Measurements from ENCODE around the gene SURF1. TPM values are rescaled to one million over a fixed set of nuclear protein-coding genes. Genes with fewer than 3 reads are reported as not detected.

The SURF1 gene
- total and polyA plus RNA-seq, 10 of the 15 experiments (the other 5 are each of a cell fraction or from before 2014, with no cell fraction given), result 17.9 to 46.4 (median 29.6) TPM

GRCh38 chr9:133345596-133345995, 10.7 kb downstream of the SURF1 start:
- no peak overlapping the region for H3K4me3 ChIP-seq
- peaks cover 45% of the 10 kb centered on the region for H3K79me2 ChIP-seq (ENCODE audit: control insufficient read depth, insufficient read depth, low read length)
- H3K27me3 ChIP-seq (replicated peaks in 1 of 2; ENCODE audit: control insufficient read depth in 2 of 2, insufficient read depth in 2 of 2, low read length in 1 of 2), result no peaks in the 10 kb centered on the region
- no peak for FAIRE-seq
- H2AFZ ChIP-seq (ENCODE audit: control insufficient read depth, low read depth, low read length), result no peak overlapping the region
- ATAC-seq, result no peak
- in situ Hi-C loops (cut with MboI) (no loop called here), intact Hi-C loops (cut with micrococcal nuclease; ENCODE audit: unreplicated experiment) (loop anchor here (5.0 kb wide), 1 partner anchor 132 kb away; the partner anchor contains the start of gene SLC2A6)
- H3K9me3 ChIP-seq (replicated peaks; ENCODE audit: control insufficient read depth, insufficient read depth, low read length), result no peaks in the 10 kb centered on the region
- CTCF ChIA-PET, result interaction anchor here (0.9 kb wide), 1 partner anchor 12 kb away, joined by 3 read pairs; no protein-coding TSS in a partner anchor
- H3K9ac ChIP-seq (ENCODE audit: control insufficient read depth, insufficient read depth, low read length), result no peak overlapping the region
- BruUV-seq (replicated peaks), result no TSS peak
- peaks cover 23 to 29% of the 10 kb centered on the region in 2 experiments for H3K36me3 ChIP-seq (ENCODE audit: control insufficient read depth in 2 of 2, insufficient read depth in 2 of 2, low read length in 1 of 2)
- DNase-seq (ENCODE audit: low read depth, low spot score), result no peak
- no peak overlapping the region for H3K27ac ChIP-seq (ENCODE audit: control insufficient read depth, insufficient read depth)
- H3K4me2 ChIP-seq (ENCODE audit: control insufficient read depth, insufficient read depth), result 0 out of 2 replicates have a peak overlapping the region, but pooled peaks have one; percentile 82
- RAD21 ChIA-PET (ENCODE audit: unreplicated experiment), result no interaction called here
- POLR2A ChIA-PET, result no interaction called here
- 97% methylated on average over 6 of the region's 6 CpGs for WGBS (ENCODE audit: insufficient coverage, insufficient replicate concordance, low lambda C conversion rate, missing lambda C conversion rate)
- H3K4me1 ChIP-seq (ENCODE audit: control insufficient read depth, insufficient read depth, low read length), result peaks cover 21% of the 10 kb centered on the region
- SMC1A ChIA-PET (ENCODE audit: uncharacterized antibody, unreplicated experiment), result no interaction called here
- no peaks in the 10 kb centered on the region for H4K20me1 ChIP-seq (ENCODE audit: control insufficient read depth, insufficient read depth)
- TF ChIP-seq SRF (IDR thresholded peaks at IDR 0.05; ENCODE audit: low read depth in 2 of 2, low read length in 2 of 2), result no peak
- TF ChIP-seq RAD51 (IDR thresholded peaks at IDR 0.05), result no peak
- no peak for TF ChIP-seq E4F1 (IDR thresholded peaks at IDR 0.05; ENCODE audit: borderline replicate concordance, partially characterized antibody)
- no peak for TF ChIP-seq ZNF384 (IDR thresholded peaks at IDR 0.05; ENCODE audit: borderline replicate concordance, low read depth, low read length)
- TF ChIP-seq ZBTB4 (CRISPR knock-in tag; IDR thresholded peaks at IDR 0.05), result no peak
- TF ChIP-seq E2F8 (IDR thresholded peaks at IDR 0.05; ENCODE audit: low read depth, partially characterized antibody), result no peak
- no peak for TF ChIP-seq IRF5 (IDR thresholded peaks at IDR 0.05; ENCODE audit: borderline replicate concordance)
- no peak for TF ChIP-seq ATF7 (IDR thresholded peaks at IDR 0.05; ENCODE audit: low read depth)
- no peak for TF ChIP-seq HDGF (IDR thresholded peaks at IDR 0.05)
- no peak for TF ChIP-seq YBX1 (IDR thresholded peaks at IDR 0.05)
- no peak for TF ChIP-seq BCL3 (IDR thresholded peaks at IDR 0.05; ENCODE audit: borderline replicate concordance, insufficient read depth, low read depth, low read length, poor library complexity, severe bottlenecking)
- TF ChIP-seq PAX8 (IDR thresholded peaks at IDR 0.05), result no peak
- TF ChIP-seq NFYA (IDR thresholded peaks at IDR 0.05; ENCODE audit: borderline replicate concordance, low read depth, low read length), result no peak
